Mucosa of descending colon (tissue), 3 donors: Measurements from ENCODE around the gene IL1A. TPM values are rescaled to one million over a fixed set of nuclear protein-coding genes. Genes with fewer than 3 reads are reported as not detected.

Experiments used
- ATAC-seq: fragments of 200-7000 bp; cut with Tn5 transposase; one replicate; pipeline ENCODE4 v1.9.1; 2020; ENCODE audit warnings: mild to moderate bottlenecking, moderate library complexity
- DNase-seq, 3 donors: peaks; one replicate each; pipeline ENCODE4 v3.0.0-alpha.2; 2020
- H3K36me3 ChIP-seq: fragments of 200-600 bp; one replicate; pipeline ENCODE4 v1.8.0; 2021; ENCODE audit warnings: low read depth, mild to moderate bottlenecking
- H3K4me1 ChIP-seq: fragments of 200-600 bp; one replicate; pipeline ENCODE4 v1.8.0; 2021; ENCODE audit warnings: low read depth, mild to moderate bottlenecking
- H3K4me3 ChIP-seq: fragments of 200-600 bp; one replicate; pipeline ENCODE4 v1.8.0; 2021; ENCODE audit warnings: mild to moderate bottlenecking
- H3K9me3 ChIP-seq: fragments of 200-600 bp; one replicate; pipeline ENCODE4 v1.8.0; 2021; ENCODE audit warnings: mild to moderate bottlenecking
- intact Hi-C, 2 donors: fragments of 100-400 bp; cut with DNase I in 1 of 2; cut with micrococcal nuclease in 1 of 2; formaldehyde crosslinking; loops; one replicate each; pipeline versions ENCODE4 v1.11.0 to v1.11.1; 2022; cut with DNase I, micrococcal nuclease
- total RNA-seq, 3 donors: library from RNA; stranded (reverse); fragmentation: NEBNext Ultra II Directional in 2 of 3; extraction: Animal tissue kit (Norgen Biotek cat#: 25700) in 2 of 3; gene quantifications; one replicate each; pipeline versions ENCODE4 v1.2.1 to v1.2.4, GENCODE V29; 2021 to 2023
- TF ChIP-seq, protein P1 (sequence below): fragments of 200-600 bp; IDR thresholded peaks from one replicate; pipeline ENCODE4 v1.8.0; 2022; ENCODE audit warnings: antibody characterized with exemption, mild to moderate bottlenecking
- donor health status: DM: no; HTN: no; CAD: no; lungs with moderate emphysema.
- donor health status: DM: no; HTN: no; CAD: no.
- donor health status: DM: no; HTN: yes; CAD: no.

The IL1A gene
- total RNA-seq, 3 donors from 2014 or later = not detected

DNA sequence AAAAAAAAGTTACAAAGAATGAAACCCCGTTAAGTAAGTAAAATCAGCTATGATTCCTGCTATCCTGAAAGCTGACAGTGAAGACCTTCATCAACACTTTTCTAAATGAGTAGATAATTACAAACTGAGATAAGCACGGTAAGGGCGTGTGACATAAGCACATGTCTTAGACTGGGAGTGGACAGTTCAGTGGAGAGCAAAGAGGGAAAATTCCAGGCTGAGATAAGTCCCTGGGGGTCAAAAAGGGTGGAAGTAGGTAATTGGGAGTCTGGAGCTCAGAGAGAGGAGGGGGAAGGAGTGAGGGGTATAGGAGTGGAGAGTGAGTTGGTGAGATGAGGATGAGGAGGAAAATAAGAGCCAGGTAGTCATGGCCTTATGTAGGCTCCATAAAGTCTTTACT, 4.4 kb upstream of the IL1A start:
- DNase-seq (no peak), ATAC-seq (no peak)
- Histone ChIP-seq H3K4me3 (no peak overlapping the region), H3K4me1 (no peaks in the 10 kb centered on the region), H3K36me3 (no peaks in the 10 kb centered on the region), H3K9me3 (no peaks in the 10 kb centered on the region)
- TF ChIP-seq, protein P1, sequence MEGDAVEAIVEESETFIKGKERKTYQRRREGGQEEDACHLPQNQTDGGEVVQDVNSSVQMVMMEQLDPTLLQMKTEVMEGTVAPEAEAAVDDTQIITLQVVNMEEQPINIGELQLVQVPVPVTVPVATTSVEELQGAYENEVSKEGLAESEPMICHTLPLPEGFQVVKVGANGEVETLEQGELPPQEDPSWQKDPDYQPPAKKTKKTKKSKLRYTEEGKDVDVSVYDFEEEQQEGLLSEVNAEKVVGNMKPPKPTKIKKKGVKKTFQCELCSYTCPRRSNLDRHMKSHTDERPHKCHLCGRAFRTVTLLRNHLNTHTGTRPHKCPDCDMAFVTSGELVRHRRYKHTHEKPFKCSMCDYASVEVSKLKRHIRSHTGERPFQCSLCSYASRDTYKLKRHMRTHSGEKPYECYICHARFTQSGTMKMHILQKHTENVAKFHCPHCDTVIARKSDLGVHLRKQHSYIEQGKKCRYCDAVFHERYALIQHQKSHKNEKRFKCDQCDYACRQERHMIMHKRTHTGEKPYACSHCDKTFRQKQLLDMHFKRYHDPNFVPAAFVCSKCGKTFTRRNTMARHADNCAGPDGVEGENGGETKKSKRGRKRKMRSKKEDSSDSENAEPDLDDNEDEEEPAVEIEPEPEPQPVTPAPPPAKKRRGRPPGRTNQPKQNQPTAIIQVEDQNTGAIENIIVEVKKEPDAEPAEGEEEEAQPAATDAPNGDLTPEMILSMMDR = no peak
- intact Hi-C loops = no loop called here

DNA sequence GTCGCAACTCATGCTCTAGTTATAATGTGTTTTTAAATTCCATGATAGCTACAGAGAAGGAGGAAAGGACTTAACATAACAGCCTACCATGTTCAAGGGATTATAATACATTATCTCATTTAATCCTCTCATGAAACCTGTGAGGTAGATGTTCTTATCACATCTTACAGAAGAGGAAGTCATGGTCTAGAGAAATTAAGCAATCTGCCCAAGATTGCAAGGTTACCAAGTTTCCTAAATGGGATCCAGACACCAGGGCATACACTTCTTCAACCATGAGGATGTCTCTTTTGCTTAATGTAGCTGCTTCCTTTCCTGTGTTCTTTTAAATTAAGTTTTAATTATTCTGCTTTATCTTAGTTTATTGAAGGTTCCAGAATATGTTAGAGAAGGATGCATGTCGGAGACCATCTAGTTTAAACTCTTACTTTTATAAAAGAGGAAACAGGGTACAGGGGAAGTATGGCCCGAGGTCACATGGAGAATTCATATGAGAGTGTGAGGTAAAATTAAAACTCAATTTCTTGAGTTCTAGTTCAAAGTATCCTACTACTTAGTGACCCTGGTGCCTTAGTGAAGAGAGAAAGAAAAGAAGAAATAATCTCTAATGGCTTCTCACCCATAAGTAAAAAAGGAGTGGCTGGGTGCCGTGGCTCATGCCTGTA, 3.6 kb upstream of the IL1A start:
- intact Hi-C loops = no loop called here
- TF ChIP-seq, protein P1 = no peak
- ATAC-seq = no peak

DNA sequence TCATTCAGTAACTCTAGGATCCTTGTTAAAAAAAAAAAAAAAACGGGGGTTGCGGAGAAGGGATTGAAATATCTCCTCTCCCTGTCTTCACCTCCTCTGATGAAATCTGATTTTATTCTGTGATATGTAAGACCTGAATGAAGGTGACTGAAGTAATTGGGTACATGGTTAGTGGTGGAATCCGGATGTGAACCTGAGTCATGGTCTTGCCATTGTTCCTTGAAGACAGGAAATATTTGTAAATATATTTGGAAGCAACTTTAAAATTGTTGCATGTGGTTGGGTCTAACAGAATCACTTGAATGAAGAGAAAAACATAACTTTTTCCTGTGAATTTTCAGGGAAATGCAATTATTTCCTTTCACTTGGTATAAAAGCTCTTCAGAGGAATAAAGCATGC, 3.0 kb upstream of the IL1A start:
- DNase-seq (no peak), ATAC-seq (no peak)
- TF ChIP-seq, protein P1 = no peak
- Histone ChIP-seq H3K4me3 (no peak overlapping the region), H3K36me3 (no peaks in the 10 kb centered on the region), H3K9me3 (no peaks in the 10 kb centered on the region), H3K4me1 (no peaks in the 10 kb centered on the region)
- intact Hi-C loops = no loop called here

More for the DNA sequence above, 3.6 kb upstream of the IL1A start:
- Histone ChIP-seq H3K36me3 (no peaks in the 10 kb centered on the region), H3K9me3 (no peaks in the 10 kb centered on the region), H3K4me3 (no peak overlapping the region), H3K4me1 (no peaks in the 10 kb centered on the region)
- DNase-seq = no peak

DNA sequence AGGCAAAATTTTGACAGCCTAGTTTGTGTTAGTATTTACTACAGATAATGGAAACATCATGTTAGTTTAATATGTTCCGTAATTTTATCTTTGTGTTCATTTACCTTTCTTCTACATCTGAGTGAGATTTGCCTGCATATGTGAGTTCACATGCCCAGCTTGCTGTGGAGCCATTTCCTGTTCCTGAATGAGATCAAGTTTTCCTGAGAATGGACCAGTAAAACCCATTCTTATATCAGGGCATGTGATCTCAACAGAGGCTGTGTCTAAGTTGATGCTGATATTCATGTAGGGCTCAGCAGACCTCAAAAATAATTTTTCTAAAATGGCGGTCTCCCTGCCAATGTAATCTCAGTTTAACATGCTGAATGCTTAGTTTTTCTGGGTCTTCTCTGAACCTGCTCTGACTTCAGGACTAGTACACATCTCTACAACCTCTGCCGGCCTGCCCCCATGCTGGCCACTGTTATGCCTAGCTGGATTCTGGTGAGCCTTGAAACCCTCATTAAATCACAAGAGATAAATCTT, 1.0 kb downstream of the IL1A start:
- Histone ChIP-seq H3K9me3 (no peaks in the 10 kb centered on the region), H3K4me3 (no peak overlapping the region), H3K36me3 (no peaks in the 10 kb centered on the region), H3K4me1 (no peaks in the 10 kb centered on the region)
- intact Hi-C loops = no loop called here
- DNase-seq (no peak), ATAC-seq (no peak)
- TF ChIP-seq, protein P1 = no peak

DNA sequence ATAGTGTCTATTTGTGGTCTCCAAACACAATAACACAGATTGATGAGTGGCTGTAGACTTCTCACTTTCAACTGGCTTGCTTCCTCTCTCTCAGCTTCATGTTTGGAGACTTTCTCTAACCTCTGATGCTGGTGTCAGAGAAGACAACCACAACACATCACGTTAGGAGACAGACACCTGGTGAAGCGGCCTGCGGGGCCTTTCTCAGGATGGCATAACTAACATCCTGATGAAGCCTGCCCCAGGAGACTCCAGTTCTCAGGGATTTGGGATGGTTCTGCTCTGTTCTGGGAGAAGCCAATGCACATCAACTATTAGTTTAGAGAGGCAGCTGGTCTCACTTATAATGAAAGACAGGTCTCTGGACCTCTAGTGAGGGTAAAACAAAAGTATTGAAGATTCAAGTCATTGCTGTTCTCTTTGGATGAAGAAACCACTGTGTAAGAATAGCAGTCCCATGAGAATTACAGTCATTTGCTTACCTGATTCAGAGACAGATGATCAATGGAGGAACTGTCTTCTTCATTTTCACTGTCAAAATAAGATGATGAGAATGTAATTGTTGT, 2.0 kb downstream of the IL1A start:
- no peak for DNase-seq

More for the DNA sequence above, 2.0 kb downstream of the IL1A start:
- Histone ChIP-seq H3K36me3 (no peaks in the 10 kb centered on the region), H3K4me3 (no peak overlapping the region), H3K9me3 (no peaks in the 10 kb centered on the region), H3K4me1 (no peaks in the 10 kb centered on the region)
- intact Hi-C loops = no loop called here
- no peak for ATAC-seq
- TF ChIP-seq, protein P1 = no peak
